Suppressor macrophage treated with lipopolysaccharide for 4 hours (primary cell): ENCODE data around the gene VGLL4.

Experiments used
- DNase-seq: peaks from one replicate; pipeline ENCODE4 v3.0.0-alpha.2; 2020

The VGLL4 gene

DNA sequence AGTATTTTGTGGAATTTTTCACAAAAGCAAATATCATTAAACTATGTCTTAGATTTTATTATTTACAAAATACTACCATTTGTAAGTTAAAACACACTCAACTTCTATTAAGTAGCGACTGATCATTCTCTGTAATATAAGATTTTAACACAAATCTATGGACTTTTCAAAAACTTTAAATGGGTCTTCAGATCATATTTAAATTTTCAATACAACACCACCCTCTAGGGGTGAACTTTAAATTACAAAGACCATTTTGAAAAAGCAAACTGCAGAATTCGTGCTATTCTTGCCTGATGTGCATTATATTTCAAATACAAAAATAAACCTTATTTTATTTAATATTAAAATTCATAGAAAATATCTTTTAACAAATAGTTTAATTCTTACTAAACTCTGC lies 8.2 kb upstream of the VGLL4 start:
- peak; percentile 68 for DNase-seq

DNA sequence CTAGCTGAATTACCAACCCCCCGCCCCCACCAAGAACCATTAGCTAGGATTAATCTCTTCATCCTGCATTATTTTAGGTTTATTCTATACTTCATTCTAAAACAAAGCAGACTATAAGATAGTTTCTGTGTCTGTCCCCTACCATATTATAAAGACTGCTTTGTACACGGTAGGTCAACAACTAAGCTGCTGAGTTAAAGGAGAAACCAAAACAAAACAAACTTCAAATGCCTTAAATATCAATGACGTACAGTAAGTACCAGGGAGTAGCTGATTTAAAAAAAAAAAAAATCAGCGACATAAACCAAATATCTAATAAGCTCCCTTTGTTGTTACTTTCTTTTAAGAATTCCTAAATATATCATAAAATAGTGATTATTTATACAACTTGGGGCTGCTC lies 7.8 kb upstream of the VGLL4 start:
- no peak for DNase-seq

GRCh38 chr3:11650391-11650790 lies 6.7 kb upstream of the VGLL4 start:
- no peak for DNase-seq

DNA sequence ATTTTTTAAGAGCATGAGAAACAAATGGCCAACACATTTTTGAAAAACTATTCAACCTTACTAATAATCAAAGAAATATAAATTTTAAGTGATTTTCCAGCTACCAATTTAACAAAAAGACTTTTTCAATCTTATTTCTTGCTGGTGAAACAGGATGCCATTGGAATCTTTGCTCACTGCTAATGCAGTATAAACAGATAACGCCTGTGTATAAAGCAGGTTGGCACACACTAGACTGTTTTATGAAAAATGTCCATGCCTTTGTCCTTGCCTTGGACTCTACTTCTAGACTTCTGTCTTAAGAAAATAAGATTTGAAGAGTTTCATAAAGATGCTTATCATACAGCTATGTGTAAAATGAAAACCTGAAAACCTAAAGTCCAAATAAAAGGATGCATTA lies 5.0 kb upstream of the VGLL4 start:
- no peak for DNase-seq

- peak; percentile 50 for DNase-seq
Measured at GRCh38 chr3:11643201-11643603, 513 bp downstream of the VGLL4 start.

DNA sequence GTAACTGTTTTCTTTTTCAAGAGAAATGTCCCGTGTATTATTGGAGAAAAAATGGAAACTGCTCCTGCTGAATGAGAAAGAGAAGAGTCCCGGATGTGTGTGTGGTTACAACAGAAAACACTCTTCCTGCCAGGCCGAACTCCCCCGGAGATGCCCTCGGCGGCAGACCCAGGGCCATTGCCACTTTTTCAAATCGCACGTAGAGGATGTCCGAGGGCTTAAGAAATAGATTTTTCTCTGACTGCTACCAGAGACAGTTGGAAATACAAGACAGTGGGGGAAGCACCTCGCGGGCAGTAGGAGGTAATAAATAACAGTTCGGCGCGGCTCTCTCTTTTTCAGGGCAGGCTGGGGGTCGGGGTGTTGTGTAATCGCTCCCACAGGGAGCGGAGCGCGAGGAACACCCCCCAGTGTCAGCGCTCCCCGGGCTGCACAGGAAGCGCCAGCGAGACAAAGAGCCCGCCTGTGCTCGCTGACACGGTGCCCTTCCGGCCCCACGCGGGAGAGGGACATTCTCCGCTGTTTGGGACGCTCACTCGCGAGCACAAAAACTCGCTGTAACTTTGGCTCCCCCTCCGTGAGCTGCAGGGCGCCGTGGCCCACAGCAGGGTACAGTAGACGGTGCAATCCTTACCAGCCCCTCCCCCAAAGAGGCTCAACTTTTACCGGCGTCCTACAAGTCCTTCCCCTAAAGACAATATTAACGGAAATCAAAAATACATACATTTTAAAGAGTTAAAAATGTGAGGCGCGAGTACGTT lies 1.1 kb downstream of the VGLL4 start:
- DNase-seq: peak; percentile 89

DNA sequence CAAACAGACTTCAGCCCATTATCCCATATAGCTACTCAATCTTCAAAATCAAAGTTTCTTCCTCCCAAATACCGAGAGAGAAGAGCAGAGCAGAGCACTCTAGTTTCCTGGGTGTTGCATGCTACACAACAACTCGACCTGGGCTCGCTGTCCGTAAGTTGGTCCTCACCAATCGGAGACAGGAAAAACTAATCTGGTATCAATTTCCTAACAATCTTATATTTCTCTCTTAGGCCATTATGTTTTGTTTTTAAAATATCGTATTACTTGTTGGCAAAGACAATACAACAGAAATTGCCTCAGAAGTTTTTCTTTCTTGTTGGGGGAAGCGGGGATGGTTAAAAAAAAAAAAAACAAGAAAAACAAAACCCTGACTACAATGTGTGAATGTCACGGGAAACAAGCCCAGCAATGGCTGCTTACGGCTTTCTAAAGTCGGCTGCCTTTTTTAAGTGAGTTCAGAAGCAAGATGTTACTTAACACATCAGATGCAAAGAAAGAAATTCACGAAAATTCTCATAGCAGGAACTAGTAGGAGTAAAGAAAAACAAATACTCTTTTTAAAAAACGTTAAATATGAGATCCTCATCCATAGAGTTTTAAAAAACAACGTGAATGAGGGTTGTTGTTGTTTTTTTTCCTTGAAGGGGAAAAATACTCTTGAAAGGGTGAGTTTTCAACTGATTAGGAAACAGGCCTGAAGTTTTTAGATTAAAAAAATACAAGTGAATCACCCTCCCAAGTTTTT lies 1.9 kb downstream of the VGLL4 start:
- peak; percentile 61 for DNase-seq

DNA sequence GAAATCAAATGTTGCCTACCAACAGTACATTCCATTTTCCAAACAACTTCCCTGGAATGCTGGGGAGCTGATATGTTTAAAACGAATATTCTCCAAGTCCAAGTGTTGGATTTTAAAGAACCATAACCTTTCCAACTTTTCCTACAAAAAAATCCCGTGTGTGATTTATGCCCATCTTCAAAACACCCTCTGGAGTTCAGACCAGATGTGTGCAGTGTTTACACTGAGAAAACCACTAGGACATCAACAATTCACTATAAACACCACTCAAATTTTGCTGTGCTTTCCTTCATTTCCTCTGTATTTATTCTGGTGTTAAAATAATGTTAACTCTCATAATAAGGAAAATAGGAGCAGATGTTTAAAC lies 2.4 kb downstream of the VGLL4 start:
- no peak for DNase-seq

DNA sequence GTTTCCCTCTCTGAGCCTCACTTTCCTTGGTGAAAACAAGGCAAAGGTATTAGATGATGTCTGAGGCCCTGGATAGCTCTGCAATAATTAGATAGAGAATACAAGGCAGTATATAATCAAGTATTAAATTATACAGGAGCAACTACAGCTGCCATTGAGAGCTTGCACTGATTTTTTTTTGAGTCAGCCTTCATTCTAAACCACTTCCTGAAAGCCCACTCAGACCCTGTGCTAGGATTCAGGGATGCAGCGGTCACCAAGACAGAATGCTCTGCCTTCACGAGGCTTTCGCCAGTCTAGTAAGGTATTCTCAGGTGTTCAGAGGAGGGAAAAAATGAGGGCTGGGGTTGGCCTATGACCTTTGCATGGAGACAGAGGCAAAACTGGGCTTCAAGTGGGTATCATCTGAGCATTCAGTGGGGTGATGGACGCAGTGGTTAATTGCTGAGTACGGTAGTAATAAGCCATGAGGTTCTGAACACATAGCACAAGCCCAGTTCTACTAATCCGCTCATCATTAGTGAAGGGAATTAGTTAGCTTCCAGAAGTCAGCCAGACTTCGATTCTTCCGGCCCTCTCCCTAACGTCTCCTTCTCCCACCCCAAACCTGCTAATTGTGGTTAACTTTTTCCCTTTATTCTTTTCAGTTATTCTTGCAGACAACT lies 3.6 kb downstream of the VGLL4 start:
- DNase-seq: no peak

DNA sequence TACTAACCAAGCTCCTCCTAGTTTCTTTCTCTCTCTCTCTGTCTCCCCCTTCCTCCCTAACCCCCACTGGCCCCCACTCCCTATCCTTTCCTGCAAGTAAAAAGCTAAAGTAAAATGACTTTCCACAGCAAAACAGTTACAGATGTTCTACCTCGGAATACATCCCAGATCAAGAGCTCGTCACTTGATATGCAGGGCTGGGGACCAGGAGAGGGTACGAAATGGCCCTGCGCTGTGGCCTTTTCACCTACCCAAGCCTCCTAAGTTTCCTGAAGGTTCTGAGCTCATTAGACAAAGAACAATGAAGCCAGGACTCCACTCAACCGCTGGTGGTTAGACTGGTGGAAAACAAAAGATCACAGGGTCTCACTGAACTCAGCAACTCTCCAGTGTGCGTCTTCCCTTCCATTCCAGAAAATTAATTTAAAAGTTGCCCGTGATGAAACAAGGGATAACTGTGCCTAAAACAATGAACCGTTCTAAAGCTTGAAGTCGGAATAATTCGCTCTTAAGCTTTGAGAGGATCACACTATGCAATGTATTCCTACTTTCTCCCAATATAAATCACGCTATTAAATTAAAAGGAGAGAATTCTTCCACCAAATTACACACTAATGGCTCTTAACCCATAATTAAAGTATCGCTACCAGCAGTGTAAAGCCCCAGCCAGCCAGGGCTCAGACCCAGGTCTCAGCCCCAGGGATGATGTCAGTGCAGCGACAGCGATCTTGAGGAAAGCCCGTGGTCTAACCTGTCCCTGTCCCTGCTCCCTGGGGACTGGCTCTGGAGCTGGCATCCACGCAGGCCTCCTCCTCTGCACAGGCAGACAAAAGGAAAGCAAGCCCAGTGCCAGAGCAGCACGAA lies 5.0 kb downstream of the VGLL4 start:
- no peak for DNase-seq

DNA sequence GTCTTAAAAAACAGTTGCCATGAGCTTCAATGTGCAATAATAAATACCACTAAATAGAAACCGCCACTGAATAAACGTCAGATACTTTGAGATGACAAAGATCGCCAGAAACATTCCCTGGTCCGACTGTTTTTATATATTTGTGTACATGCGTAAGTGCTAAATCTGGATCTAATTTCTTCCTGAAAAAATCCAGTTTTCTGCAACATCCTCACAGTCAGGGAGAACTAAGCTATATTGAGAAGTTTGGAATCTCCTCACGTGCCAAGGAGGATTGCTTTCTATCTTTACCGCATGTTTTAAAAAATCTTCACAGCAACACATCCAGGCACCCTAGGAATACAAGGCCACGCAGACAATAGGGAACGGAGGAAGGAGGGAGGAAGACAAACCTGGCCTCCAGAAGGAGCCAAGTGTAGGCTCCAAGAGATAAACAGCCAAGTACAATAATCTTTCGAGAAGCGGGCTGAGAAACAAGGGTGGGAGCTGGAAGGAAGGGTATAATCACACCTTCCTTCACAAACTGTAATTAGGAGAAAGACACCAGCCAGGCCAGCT lies 5.7 kb downstream of the VGLL4 start:
- DNase-seq: no peak

DNA sequence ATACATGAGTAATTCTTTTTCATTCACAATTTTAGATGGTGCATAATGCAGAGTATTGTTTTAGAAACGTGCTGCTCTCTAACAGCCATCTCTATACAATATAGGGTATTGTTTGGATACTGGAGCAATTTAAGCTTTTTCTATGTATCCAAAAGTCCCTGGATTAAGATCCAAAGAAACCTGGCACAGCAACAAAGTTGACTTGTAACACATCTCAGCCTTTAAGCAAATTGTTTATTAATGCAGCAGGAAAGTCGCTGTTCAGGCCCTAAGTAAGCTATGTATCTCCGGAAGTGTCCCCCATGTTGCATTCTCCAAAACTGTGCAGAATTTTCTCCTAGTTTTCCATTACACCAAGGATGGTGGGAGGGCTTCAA lies 7.3 kb downstream of the VGLL4 start:
- DNase-seq: no peak

DNA sequence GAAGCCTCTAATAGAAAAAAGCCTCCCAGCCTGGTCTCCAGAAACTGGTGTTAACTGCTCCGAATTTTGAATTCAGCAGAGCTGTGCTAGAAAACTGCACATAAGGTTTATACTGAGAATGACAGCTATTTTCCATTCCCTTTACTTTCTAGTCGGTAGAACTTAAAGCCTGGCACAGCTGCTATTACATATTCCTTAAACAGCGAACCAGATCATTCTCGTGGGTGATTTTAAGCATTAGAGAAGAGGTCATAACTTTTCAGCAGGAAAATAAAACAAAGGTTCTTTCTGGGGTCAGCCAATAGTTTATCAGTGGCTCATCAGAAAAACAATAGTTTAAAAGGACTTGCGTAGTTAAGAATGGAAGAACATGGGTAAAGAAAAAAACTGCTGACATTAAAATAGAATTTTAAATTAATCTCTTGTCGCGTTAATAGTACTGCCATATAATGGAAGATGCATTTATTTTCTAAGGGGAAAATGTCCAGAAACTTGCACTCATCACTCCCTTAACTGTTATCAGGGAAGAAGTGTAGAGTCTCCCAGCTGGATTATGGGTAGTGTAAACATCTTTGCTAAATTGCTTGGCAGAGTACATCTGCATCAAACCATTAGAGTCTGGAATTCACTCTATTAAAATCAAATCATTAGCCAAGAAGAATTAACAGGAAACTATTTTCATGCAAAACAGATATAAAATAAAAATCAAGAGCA lies 7.9 kb downstream of the VGLL4 start:
- no peak for DNase-seq

- no peak for DNase-seq
Measured at GRCh38 chr3:11634974-11635612, 8.6 kb downstream of the VGLL4 start.

DNA sequence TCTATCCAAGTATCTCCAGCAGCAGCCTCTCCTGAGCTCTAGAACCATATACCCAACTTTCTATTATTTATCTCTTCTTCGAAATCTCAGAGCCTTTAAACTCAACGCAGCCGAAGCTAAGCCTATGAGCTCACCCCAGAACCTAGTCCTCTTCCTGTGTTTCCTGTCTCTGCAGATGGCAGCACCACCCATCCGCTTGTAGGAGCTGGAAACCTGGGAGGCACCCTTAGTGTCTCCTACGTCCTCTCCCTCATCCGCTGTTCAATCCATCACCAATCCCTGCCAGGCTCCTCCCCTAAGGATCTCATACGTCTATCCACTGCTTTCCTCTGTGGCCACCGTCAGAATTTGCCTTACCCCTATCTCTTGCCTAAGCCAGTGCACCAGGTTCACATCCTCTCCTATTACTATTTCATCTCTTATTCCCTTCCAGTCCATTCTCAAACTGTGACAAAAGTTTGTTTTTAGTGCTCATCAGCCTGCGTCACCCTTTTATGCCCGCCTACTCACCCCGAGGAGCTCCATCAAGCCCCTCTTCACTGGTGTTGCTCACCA lies 9.6 kb downstream of the VGLL4 start:
- no peak for DNase-seq

GRCh38 chr3:11632966-11633365 lies 10.7 kb downstream of the VGLL4 start:
- DNase-seq: no peak

GRCh38 chr3:11632564-11632963 lies 11.2 kb downstream of the VGLL4 start:
- no peak for DNase-seq

- no peak for DNase-seq
Measured at GRCh38 chr3:11631820-11632219, 11.9 kb downstream of the VGLL4 start.

- DNase-seq: no peak
Measured at GRCh38 chr3:11629716-11630115, 14.0 kb downstream of the VGLL4 start.

DNA sequence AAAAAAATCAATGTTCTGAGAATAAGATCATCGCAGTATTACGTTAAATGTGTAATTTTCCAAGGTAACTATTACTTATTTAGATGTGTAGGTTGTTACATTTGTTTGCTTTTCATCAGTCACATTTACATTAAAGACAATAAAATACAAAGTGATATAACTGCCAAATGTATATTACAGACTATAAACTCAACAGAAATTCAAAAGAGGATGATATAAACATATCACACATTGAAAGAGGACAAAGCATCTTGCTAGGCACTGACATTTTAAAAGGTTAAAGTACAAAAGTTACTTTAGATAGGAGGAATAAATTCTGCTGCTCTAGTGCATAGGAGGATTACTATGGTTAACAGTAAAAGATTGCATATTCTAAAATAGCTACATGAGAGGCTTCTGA lies 16.1 kb downstream of the VGLL4 start:
- no peak for DNase-seq

GRCh38 chr3:11626084-11626463 lies 17.6 kb downstream of the VGLL4 start:
- no peak for DNase-seq
